Mesenchymal stem cell (in vitro differentiated cells and primary cell): ENCODE measurements around the gene JMJD4.

Experiments
- DNase-seq: peaks from one replicate; pipeline ENCODE4 v3.0.0-alpha.2; 2013
- H2AFZ ChIP-seq: one replicate; pipeline ENCODE4 v1.6.1; 2013; ENCODE audit warnings: low read depth, mild to moderate bottlenecking, control low read depth, inconsistent platforms, low read length, moderate library complexity
- H2AK5ac ChIP-seq: 2 replicates; pipeline ENCODE4 v1.6.1; 2013; ENCODE audit warnings: low read length, moderate library complexity, mild to moderate bottlenecking, inconsistent platforms; ENCODE audit not compliant: severe bottlenecking
- H2BK120ac ChIP-seq: one replicate; pipeline ENCODE4 v1.6.1; 2013; ENCODE audit warnings: low read depth, mild to moderate bottlenecking, inconsistent platforms, low read length, moderate library complexity
- H2BK12ac ChIP-seq, 2 experiments: one replicate each; pipeline ENCODE4 v1.6.1; 2013; ENCODE audit warnings: inconsistent platforms in 2 of 2, low read length in 2 of 2, mild to moderate bottlenecking in 2 of 2, moderate library complexity in 2 of 2, control low read depth in 1 of 2
- H2BK15ac ChIP-seq: one replicate; pipeline ENCODE4 v1.6.1; 2013; ENCODE audit warnings: mild to moderate bottlenecking, low read depth, inconsistent platforms; ENCODE audit not compliant: poor library complexity, severe bottlenecking
- H2BK5ac ChIP-seq: 2 replicates; pipeline ENCODE4 v1.6.1; 2013; ENCODE audit warnings: low read depth, mild to moderate bottlenecking, low read length, control low read depth, inconsistent platforms; ENCODE audit not compliant: poor library complexity, severe bottlenecking
- H3K14ac ChIP-seq, 2 experiments: one replicate each; pipeline ENCODE4 v1.6.1; 2013; ENCODE audit warnings: inconsistent platforms in 2 of 2, low read length in 2 of 2, control low read depth in 1 of 2, mild to moderate bottlenecking in 1 of 2, moderate library complexity in 1 of 2
- H3K18ac ChIP-seq, 2 experiments: one replicate each; pipeline ENCODE4 v1.6.1; 2013; ENCODE audit warnings: inconsistent platforms in 2 of 2, low read length in 2 of 2, control low read depth in 1 of 2, low read depth in 1 of 2, mild to moderate bottlenecking in 1 of 2
- H3K23ac ChIP-seq, 2 experiments: one replicate each; pipeline ENCODE4 v1.6.1; 2013; ENCODE audit warnings: inconsistent platforms in 2 of 2, low read length in 2 of 2, mild to moderate bottlenecking in 2 of 2, moderate library complexity in 2 of 2, control low read depth in 1 of 2
- H3K27ac ChIP-seq: 2 replicates; pipeline ENCODE4 v1.5.1; 2013; ENCODE audit warnings: mild to moderate bottlenecking, moderate library complexity, low read length, control low read depth, inconsistent platforms; ENCODE audit not compliant: poor library complexity, severe bottlenecking
- H3K27me3 ChIP-seq, 2 experiments: 2 replicates each; pipeline versions ENCODE4 v1.6.1 to v1.7.0; 2013; ENCODE audit warnings: low read length in 2 of 2, mild to moderate bottlenecking in 2 of 2, moderate library complexity in 2 of 2, control low read depth in 1 of 2, inconsistent platforms in 1 of 2; ENCODE audit not compliant: control insufficient read depth in 1 of 2, insufficient read depth in 1 of 2
- H3K36me3 ChIP-seq, 2 experiments: 2 replicates each; pipeline versions ENCODE4 v1.6.1 to v1.7.0; 2013; ENCODE audit warnings: low read length in 2 of 2, control low read depth in 1 of 2, inconsistent platforms in 1 of 2, low read depth in 1 of 2, mild to moderate bottlenecking in 1 of 2; ENCODE audit not compliant: insufficient read depth in 2 of 2, control insufficient read depth in 1 of 2
- H3K4ac ChIP-seq, 2 experiments: one replicate each; pipeline ENCODE4 v1.6.1; 2013; ENCODE audit warnings: inconsistent platforms in 2 of 2, low read length in 2 of 2, mild to moderate bottlenecking in 2 of 2, moderate library complexity in 2 of 2, control low read depth in 1 of 2, low read depth in 1 of 2
- H3K4me1 ChIP-seq: 2 replicates; pipeline ENCODE4 v1.6.1; 2013; ENCODE audit warnings: low read depth, low read length, control low read depth; ENCODE audit not compliant: control insufficient read depth, insufficient read depth
- H3K4me2 ChIP-seq: 2 replicates; pipeline ENCODE4 v1.6.1; 2013; ENCODE audit warnings: low read length, mild to moderate bottlenecking, inconsistent platforms; ENCODE audit not compliant: poor library complexity, severe bottlenecking
- H3K4me3 ChIP-seq, 2 experiments: 2 replicates each; pipeline versions ENCODE4 v1.5.1 to v1.7.0; 2013; ENCODE audit warnings: low read length in 2 of 2, mild to moderate bottlenecking in 2 of 2, control low read depth in 1 of 2, low read depth in 1 of 2; ENCODE audit not compliant: insufficient read depth in 1 of 2
- H3K79me1 ChIP-seq: replicated peaks from 2 replicates; pipeline ENCODE4 v1.6.1; 2013; ENCODE audit warnings: mild to moderate bottlenecking, control low read depth, low read length, inconsistent platforms; ENCODE audit not compliant: poor library complexity, severe bottlenecking
- H3K9ac ChIP-seq: 2 replicates; pipeline ENCODE4 v1.7.0; 2013; ENCODE audit warnings: mild to moderate bottlenecking, low read length, moderate library complexity
- H3K9me3 ChIP-seq: 2 replicates; pipeline ENCODE4 v1.7.0; 2013; ENCODE audit warnings: mild to moderate bottlenecking, low read length; ENCODE audit not compliant: control insufficient read depth
- H4K8ac ChIP-seq: one replicate; pipeline ENCODE4 v1.6.1; 2013; ENCODE audit warnings: inconsistent platforms, mild to moderate bottlenecking, low read length, moderate library complexity
- H4K91ac ChIP-seq: one replicate; pipeline ENCODE4 v1.6.1; 2013; ENCODE audit warnings: mild to moderate bottlenecking, low read length, inconsistent platforms
- WGBS: methylation state at CpG from one replicate; pipeline ENCODE4 v1.1.7; 2013; ENCODE audit warnings: mixed read lengths; 5-methylcytosine and 5-hydroxymethylcytosine counted together

The JMJD4 gene

GRCh38 chr1:227745568-227746265 lies 10.6 kb upstream of the JMJD4 start:
- H3K4me2 ChIP-seq = no peak overlapping the region
- H3K36me3 ChIP-seq = peaks cover 16 to 59% of the 10 kb centered on the region in 2 experiments
- no peak overlapping the region for H2BK5ac ChIP-seq
- H2AFZ ChIP-seq = no peak overlapping the region
- H3K27ac ChIP-seq = no peak overlapping the region
- peaks cover 63% of the 10 kb centered on the region for H3K79me1 ChIP-seq
- no peak overlapping the region for H3K23ac ChIP-seq
- H3K18ac ChIP-seq = no peak overlapping the region
- H2BK12ac ChIP-seq = no peak overlapping the region
- H2BK15ac ChIP-seq = no peak overlapping the region
- DNase-seq = no peak
- no peaks in the 10 kb centered on the region for H3K27me3 ChIP-seq
- 98% methylated on average over 12 of the region's 12 CpGs for WGBS
- no peak overlapping the region for H2BK120ac ChIP-seq
- no peak overlapping the region for H2AK5ac ChIP-seq
- H3K4ac ChIP-seq = no peak overlapping the region
- no peak overlapping the region for H4K91ac ChIP-seq
- no peak overlapping the region for H4K8ac ChIP-seq
- no peaks in the 10 kb centered on the region for H3K9me3 ChIP-seq
- peaks cover 8% of the 10 kb centered on the region for H3K4me1 ChIP-seq
- no peak overlapping the region for H3K14ac ChIP-seq
- H3K9ac ChIP-seq = no peak overlapping the region
- H3K4me3 ChIP-seq = no peak overlapping the region

- no peak overlapping the region for H3K4ac ChIP-seq
- H3K4me2 ChIP-seq = no peak overlapping the region
- H3K9ac ChIP-seq = no peak overlapping the region
- H4K8ac ChIP-seq = no peak overlapping the region
- H3K23ac ChIP-seq = no peak overlapping the region
- H2BK5ac ChIP-seq = no peak overlapping the region
- H2AFZ ChIP-seq = no peak overlapping the region
- no peak overlapping the region for H3K18ac ChIP-seq
- no peak overlapping the region for H4K91ac ChIP-seq
- H2AK5ac ChIP-seq = no peak overlapping the region
- H3K9me3 ChIP-seq = no peaks in the 10 kb centered on the region
- H3K79me1 ChIP-seq = peaks cover 64% of the 10 kb centered on the region
- no peak overlapping the region for H2BK12ac ChIP-seq
- no peak overlapping the region for H2BK15ac ChIP-seq
- 92% methylated on average over 8 of the region's 8 CpGs for WGBS
- peaks cover 18 to 55% of the 10 kb centered on the region in 2 experiments for H3K36me3 ChIP-seq
- H2BK120ac ChIP-seq = no peak overlapping the region
- H3K27me3 ChIP-seq = no peaks in the 10 kb centered on the region
- peaks cover 13% of the 10 kb centered on the region for H3K4me1 ChIP-seq
- DNase-seq = no peak
- no peak overlapping the region for H3K27ac ChIP-seq
- no peak overlapping the region for H3K14ac ChIP-seq
- H3K4me3 ChIP-seq = no peak overlapping the region
These were observed 9.6 kb upstream of the JMJD4 start for GRCh38 chr1:227744668-227745067.

GRCh38 chr1:227742738-227743715 lies 7.9 kb upstream of the JMJD4 start:
- H3K36me3 ChIP-seq = peaks cover 13 to 51% of the 10 kb centered on the region in 2 experiments
- H3K4ac ChIP-seq = no peak overlapping the region
- peaks cover 65% of the 10 kb centered on the region for H3K79me1 ChIP-seq
- no peaks in the 10 kb centered on the region for H3K9me3 ChIP-seq
- H2BK120ac ChIP-seq = no peak overlapping the region
- no peaks in the 10 kb centered on the region for H3K27me3 ChIP-seq
- H3K23ac ChIP-seq = no peak overlapping the region
- H2BK5ac ChIP-seq = no peak overlapping the region
- no peak overlapping the region for H3K4me2 ChIP-seq
- no peak overlapping the region for H3K27ac ChIP-seq
- DNase-seq = no peak
- H3K18ac ChIP-seq = no peak overlapping the region
- no peak overlapping the region for H4K91ac ChIP-seq
- H2BK15ac ChIP-seq = no peak overlapping the region
- WGBS = 95% methylated on average over 18 of the region's 18 CpGs
- no peak overlapping the region for H3K9ac ChIP-seq
- H2AFZ ChIP-seq = no peak overlapping the region
- H3K4me1 ChIP-seq = peaks cover 13% of the 10 kb centered on the region
- no peak overlapping the region for H2BK12ac ChIP-seq
- no peak overlapping the region for H2AK5ac ChIP-seq
- no peak overlapping the region for H3K14ac ChIP-seq
- peak overlapping the region; percentile 27 for H4K8ac ChIP-seq
- H3K4me3 ChIP-seq = no peak overlapping the region
